HG03103 (cell line): ENCODE results near the gene PTTG1.

Experiments
- ATAC-seq: cut with Tn5 transposase; IDR thresholded peaks from one replicate; pipeline ENCODE4 v1.9.1; 2021; ENCODE audit warnings: low read depth; ENCODE audit not compliant: unreplicated experiment

PTTG1 gene

GRCh38 chr5:160421625-160422258 is at the start of gene PTTG1:
TSS of gene PTTG1 (plus strand) at chr5:160421855. CDS start at chr5:160422313, 458 bp downstream.
- peak; percentile 73 for ATAC-seq

GRCh38 chr5:160375166-160375565 is 46.5 kb upstream of the PTTG1 start:
- ATAC-seq, result no peak

GRCh38 chr5:160375701-160376100 is 46.0 kb upstream of the PTTG1 start:
- ATAC-seq, result no peak

DNA sequence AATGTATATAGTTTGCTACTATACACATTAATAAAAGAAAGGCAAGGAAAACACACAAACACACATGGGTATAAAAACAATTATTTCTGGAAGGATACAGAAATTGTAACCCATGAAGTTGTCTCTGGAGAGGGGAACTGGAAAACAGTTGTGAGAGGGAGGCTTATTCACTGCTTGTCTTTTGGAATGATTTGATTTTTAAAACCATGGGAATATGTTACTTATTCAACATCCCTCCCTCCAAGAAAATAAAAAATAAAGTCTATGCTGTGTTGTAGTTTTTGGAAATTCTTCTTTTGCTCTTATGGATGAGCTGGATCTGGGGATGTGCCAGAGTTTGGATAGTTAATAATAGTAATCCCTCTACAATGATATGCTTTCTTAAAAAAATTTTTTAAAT is 45.2 kb upstream of the PTTG1 start:
- no peak for ATAC-seq

DNA sequence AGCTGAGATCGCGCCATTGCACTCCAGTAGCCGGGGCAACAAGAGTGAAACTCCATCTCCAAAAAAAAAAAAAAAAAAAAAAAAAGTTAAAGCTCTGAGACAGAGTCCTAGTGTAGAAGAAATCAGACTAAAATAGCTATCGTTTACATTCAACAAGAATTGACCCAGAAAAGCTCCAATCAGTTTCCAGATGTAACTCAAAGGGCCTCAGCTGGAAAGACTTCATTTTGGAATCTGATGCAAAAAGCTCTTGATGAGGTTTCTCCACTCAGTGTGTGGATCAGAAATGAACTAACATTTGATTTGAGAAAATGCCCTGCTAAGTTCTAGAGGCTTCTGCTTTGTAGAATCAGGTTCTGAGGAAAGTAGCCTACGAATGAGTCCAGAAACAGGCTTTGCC is 44.0 kb upstream of the PTTG1 start:
- no peak for ATAC-seq

GRCh38 chr5:160378330-160378729 is 43.3 kb upstream of the PTTG1 start:
- no peak for ATAC-seq

DNA sequence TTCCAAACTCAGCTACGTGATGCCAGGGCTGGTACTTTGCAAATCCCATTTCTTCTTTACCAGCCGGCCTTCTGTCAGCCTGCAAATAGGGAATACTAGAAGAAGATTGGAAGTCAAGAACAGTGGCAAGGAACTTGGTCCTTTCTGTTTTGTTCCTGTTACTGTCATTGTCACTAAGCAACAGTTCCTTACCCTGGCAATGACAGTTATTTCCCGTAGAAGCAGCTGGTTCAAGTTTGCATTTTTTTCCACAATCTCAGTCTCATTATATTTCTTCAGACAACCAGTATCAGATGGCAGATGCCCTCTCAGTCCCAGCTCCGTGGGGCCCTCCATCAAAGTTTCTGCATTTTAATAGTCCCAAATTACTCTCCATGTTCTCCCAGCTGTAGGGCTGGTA is 42.1 kb upstream of the PTTG1 start:
- no peak for ATAC-seq

DNA sequence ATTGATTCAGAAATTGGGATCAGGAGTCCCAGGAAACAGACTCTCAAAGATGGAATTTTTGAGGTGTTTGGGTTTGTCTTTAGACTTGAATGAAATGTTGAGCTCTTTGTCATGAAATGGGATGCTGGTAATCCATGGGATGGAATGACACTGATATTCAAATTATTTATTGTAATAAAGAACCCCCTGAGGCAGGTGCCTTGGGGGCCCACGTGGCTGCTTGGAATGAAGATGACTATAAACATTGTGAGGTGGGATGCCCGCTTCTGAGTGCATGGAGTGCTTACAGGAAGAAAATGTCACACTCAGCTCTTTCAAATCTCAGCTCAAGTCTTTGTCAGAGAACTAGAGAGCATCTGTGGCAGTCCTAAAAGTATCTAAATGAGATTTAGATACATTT is 41.6 kb upstream of the PTTG1 start:
- ATAC-seq, result no peak

- ATAC-seq, result no peak
These were observed 39.3 kb upstream of the PTTG1 start for GRCh38 chr5:160382346-160382745.

- no peak for ATAC-seq
These were observed 37.0 kb upstream of the PTTG1 start for GRCh38 chr5:160384681-160385080.

- ATAC-seq, result no peak
These were observed 36.2 kb upstream of the PTTG1 start for GRCh38 chr5:160385496-160385895.

DNA sequence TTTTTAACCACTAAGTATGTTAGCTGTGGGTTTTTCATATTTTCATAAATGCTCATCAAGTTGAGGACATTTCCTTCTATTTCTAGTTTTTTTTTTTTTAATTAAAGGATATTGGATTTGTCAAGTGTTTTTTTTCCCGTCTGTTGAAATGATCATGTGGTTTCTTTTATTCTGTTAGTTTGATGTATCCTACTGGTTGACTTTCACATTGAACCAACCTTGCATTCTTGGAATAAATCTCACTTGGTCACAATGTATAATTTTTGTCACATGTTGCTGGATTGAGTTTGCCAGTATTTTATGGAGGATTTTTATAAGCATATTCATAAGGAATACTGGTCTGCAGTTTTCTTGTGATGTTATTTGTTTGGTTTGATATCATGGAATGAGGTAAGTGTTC is 34.2 kb upstream of the PTTG1 start:
- no peak for ATAC-seq

DNA sequence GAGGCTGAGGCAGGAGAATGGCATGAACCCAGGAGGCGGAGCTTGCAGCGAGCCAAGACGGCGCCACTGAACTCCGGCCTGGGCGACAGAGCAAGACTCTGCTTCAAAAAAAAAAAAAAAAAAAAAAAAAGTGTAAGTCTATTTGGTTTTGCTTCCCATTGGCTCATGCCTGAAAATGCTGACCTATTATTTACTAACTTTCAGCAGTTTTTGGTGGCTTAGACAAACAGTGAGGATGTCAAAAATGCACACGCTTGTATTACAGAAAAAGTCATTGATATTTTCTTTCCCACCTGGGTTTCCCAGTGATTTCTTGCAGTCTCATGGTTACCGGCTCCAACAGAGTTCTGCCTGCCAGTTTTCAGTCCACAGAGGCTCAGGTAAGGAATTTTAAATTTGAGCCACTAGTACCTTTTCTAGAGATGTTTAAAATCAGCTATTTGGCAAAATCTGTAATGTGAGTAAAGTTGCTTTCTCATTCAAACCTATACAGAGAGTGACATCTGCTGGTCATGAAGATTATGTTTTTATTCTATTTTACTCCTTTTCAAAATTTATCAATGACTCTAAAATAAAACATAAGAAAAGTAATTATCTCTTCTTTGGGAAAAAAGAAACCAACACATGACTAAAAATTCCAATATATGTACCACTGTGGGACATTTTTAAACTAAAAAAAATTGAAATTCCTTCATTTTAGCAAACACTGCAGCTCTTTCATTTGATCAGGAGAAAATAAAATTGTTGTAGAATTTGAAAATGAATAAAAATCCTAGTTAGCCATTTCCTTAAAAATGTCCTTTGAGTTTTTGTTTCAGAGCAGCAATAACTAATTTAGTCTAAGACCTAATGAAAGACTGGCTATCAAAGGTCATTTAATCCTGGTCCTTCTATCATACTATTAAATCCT is 30.6 kb upstream of the PTTG1 start:
- no peak for ATAC-seq

DNA sequence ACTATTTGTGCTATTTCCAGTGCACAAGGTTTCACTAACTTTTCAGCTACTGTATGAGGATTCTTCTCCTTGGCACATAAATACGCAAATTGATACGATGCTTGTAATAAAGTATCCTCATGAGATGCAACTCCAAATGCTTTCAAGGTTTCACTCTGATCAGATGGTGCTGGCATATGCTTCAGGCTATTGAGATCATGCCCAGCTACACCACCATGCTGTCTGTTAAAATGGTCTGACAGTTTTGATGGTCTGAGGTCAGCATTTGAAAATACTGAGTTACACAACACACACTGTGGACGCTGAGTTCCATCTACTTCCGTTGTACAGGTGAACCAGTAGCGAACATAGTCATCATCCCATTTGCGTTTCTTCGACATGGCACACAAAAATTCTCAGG is 26.5 kb upstream of the PTTG1 start:
- ATAC-seq, result no peak

- ATAC-seq, result no peak
These were observed 24.2 kb upstream of the PTTG1 start for GRCh38 chr5:160397492-160397891.

DNA sequence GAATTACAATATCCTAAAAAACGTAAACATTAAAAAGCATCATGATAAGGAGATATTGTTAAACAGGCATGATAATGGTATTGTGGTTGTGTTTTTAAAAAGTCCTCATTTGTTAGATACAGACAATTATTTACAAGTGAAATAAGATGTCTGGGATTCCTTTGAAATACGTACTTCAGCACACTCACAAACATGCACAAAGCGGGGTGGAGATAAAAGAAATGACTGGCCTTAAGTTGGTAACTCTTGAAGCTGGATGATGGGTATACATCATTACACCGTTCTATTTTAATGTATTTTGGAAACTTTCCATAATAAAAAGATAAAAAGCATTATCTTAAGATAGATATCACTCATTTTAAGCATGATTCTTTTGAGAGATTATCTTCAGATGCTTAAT is 22.8 kb upstream of the PTTG1 start:
- ATAC-seq, result no peak

- peak; percentile 81 for ATAC-seq
These were observed 22.0 kb upstream of the PTTG1 start, which contains the start of gene FAM200C for GRCh38 chr5:160399402-160400353. TSS of gene FAM200C (minus strand) at chr5:160400054. CDS start at chr5:160395490, 4,564 bp downstream.

GRCh38 chr5:160418561-160419457 is 2.8 kb upstream of the PTTG1 start, which contains the start of gene SLU7:
TSS of gene SLU7 (minus strand) at chr5:160419081. CDS start at chr5:160415294, 3,787 bp downstream.
- peak; percentile 56 for ATAC-seq

- peak; percentile 22 for ATAC-seq
These were observed 2.0 kb upstream of the PTTG1 start for GRCh38 chr5:160419458-160420330.
